DMS153 (cell line): ENCODE data around the gene ZNF701.
"Not testable (repeated sequence)": the region's sequence is repeated elsewhere in the genome, so short reads cannot be mapped to it uniquely, and the experiment has no call there.

Source experiments
- DNase-seq: peaks from one replicate; lab custom pipeline; 2025; lab: John Stamatoyannopoulos, UW

Gene ZNF701

GRCh38 chr19:52566588-52566987, 3.5 kb upstream of the ZNF701 start:
- DNase-seq: no peak

- no peak for DNase-seq
Measured at GRCh38 chr19:52567921-52568320, 2.2 kb upstream of the ZNF701 start.

DNA sequence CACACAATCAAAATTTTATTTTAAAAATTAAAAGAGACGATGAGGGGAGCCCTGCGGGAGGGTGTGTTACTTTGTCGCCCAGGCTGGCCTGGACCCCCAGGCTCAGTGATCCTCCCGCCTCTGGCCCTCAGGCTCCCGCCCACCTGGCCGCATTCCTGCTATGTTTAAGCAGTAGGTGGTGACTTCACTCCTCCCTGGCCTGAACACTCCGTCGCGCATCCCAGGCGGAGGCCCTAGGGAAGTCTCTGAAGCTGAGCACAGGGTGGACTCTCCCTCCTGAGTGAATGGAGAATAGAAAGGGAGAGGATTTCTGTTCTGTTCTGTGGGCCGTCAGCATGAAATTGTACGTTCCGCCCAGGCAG, 468 bp upstream of the ZNF701 start:
- not testable (repeated sequence) for DNase-seq

- DNase-seq: no peak
Measured at GRCh38 chr19:52584736-52585440, 14.8 kb downstream of the ZNF701 start.

- DNase-seq: no peak
Measured at GRCh38 chr19:52585604-52586003, 15.5 kb downstream of the ZNF701 start.

DNA sequence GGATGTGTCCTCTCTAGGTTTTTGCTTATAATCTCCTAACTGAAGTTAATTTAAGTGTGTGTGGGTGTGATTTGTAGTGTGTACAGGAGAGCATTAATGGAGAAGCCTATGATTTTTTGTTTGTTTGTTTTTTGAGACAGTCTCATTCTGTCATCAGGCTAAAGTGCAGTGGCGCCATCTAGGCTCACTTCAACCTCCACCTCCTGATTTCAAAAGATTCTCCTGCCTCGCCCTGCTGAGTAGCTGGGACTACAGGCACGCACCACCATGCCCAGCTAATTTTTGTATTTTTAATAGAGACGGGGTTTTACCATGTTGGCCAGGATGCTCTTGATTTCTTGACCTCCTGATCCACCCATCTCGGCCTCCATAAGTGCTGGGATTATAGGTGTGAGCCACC, 20.6 kb downstream of the ZNF701 start:
- no peak for DNase-seq

- DNase-seq: no peak
Measured at GRCh38 chr19:52592301-52592700, 22.2 kb downstream of the ZNF701 start.

- not testable (repeated sequence) for DNase-seq
Measured at GRCh38 chr19:52593441-52593840, 23.4 kb downstream of the ZNF701 start.

DNA sequence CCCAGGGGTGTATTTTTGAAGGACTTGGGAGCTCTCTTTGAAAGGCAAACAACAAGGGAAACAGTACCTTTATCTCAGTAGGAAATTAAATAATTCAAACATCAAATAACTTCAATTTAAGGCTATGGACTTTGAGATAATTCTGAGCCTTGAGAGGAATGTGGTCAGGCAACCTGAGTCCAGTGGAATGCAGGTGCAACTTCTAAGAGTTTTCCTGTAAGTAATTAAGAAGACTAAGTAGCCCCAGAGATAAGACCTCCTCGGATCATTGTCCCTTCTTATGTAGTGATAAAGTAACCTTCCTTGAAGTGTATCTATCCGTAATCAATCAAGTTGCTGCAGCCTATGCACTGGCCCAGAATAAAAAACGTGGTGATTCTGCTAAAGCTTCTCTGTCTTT, 29.2 kb downstream of the ZNF701 start:
- no peak for DNase-seq

DNA sequence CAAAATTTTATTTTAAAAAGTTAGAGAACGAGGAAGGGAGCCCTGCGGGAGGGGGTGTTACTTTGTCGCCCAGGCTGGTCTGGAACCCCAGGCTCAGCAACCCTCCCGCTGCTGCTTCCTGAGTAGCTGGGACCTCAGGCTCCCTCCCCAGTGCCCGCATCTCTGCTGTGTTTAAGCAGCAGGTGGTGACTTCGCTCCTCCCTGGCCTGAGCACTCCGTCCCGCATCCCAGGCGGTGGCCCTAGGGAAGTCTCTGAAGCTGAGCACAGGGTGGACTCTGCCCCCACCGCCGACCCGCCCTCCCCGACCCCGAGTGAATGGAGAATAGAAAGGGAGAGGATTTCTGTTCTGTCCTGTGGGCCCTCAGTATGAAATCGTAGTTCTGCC, 30.5 kb downstream of the ZNF701 start:
- no peak for DNase-seq

- peak; percentile 73 for DNase-seq
Measured at GRCh38 chr19:52601025-52601973, 31.2 kb downstream of the ZNF701 start.

- DNase-seq: not testable (repeated sequence)
Measured at GRCh38 chr19:52601974-52602366, 31.9 kb downstream of the ZNF701 start.

- DNase-seq: no peak
Measured at GRCh38 chr19:52602941-52603340, 32.9 kb downstream of the ZNF701 start.

GRCh38 chr19:52603558-52604207, 33.6 kb downstream of the ZNF701 start:
- no peak for DNase-seq

DNA sequence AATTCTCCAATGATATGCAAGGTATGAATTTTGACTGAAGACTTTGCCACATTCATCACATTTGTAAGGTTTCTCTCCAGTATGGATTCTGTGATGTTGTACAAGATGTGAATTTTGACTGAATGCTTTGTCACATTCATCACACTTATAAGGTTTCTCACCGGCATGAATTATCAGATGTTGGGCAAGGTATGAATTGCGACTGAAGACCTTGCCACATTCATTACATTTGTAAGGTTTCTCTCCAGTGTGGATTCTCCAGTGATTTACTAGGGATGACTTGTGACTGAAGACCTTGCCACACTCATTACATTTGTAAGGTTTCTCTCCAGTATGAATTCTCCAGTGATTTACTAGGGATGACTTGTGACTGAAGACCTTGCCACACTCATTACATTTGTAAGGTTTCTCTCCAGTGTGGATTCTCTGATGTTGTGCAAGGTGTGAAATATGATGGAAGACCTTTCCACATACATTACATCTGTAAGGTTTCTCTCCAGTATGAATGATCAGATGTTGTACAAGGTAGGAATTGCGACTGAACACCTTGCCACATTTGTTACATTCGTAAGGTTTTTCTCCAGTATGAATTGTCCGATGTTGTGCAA, 43.3 kb downstream of the ZNF701 start:
- no peak for DNase-seq

DNA sequence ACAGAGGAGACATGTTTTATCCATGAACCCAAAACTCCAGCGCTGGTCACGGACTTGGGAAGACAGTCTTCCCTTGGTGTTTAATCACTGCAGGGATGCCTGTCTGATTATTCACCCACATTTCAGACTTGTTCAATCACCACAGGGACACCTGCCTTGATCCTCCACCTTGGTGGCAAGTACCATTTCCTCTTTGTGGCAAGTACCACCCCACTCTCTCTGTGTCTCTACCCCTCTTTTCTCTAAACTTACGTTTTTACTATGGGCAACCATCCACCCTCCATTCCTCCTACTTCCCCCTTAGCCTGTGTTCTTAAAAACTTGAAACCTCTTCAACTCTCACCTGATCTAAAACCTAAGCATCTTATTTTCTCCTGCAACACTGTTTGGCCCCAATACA, 51.3 kb downstream of the ZNF701 start:
- no peak for DNase-seq

DNA sequence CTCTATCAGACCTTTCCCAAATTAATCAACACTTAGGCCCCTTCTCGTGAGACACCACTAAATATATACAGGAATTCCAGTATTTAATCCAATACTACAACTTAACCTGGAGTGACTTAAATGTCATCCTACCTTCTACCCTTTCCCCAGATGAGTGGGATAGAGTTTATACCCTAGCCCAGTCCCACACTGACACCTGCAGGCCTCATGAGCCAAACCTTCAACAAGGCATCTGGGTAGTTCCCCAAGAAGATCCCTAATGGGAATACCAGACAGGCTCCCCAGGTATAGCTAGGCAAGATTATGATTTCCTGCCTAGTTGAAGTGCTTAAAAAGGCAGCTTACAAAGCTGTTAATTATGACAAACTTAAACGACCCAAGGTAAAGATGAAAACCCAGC, 52.2 kb downstream of the ZNF701 start:
- DNase-seq: no peak

- DNase-seq: no peak
Measured at GRCh38 chr19:52626915-52627314, 56.8 kb downstream of the ZNF701 start.

DNA sequence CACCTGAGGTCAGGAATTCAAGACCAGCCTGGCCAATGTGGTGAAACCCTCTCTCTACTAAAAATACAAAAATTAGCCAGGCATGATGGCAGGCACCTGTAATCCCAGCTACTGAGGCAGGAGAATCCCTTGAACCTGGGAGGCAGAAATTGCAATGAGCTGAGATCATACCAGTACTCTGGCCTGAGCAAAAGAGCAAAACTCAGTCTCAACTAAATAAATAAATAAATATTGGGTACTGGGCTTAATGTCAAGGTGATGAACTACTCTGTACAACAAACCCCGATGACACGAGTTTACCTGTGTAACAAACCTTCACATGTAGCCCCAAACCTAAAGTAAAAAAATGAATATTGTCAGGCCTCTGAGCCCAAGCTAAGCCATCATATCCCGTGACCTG, 57.4 kb downstream of the ZNF701 start:
- DNase-seq: not testable (repeated sequence)

GRCh38 chr19:52635786-52636570, 65.9 kb downstream of the ZNF701 start:
- no peak for DNase-seq
